Measurements from ENCODE around the gene FOLR1.

- no peak for TF ChIP-seq TAF1 (IDR thresholded peaks at IDR 0.05; ENCODE audit: borderline replicate concordance, low read depth, low read length)
- no peak for TF ChIP-seq POLR2AphosphoS5 (IDR thresholded peaks at IDR 0.05; ENCODE audit: low read depth, low read length)
These were observed 43.6 kb downstream of the FOLR1 start for GRCh38 chr11:72235351-72236057.
